OCI-LY3 (cell line): Measurements from ENCODE around the gene PIGU.

Experiments
- H2AFZ ChIP-seq: fragments of 200-600, 300-600 bp; shearing (Covaris generic); 2 replicates; pipeline ENCODE4 v1.6.0; 2014; ENCODE audit warnings: antibody characterized with exemption, low read depth, low read length
- H3K27ac ChIP-seq: fragments of 200-600, 300-600 bp; sonication (generic); 2 replicates; pipeline ENCODE4 v1.5.1; 2014; ENCODE audit warnings: mild to moderate bottlenecking, low read length, moderate library complexity, mixed read lengths
- H3K27me3 ChIP-seq: fragments of 200-600, 300-600 bp; sonication (generic); 2 replicates; pipeline ENCODE4 v1.6.1; 2014; ENCODE audit warnings: low read depth, low read length, mixed read lengths
- H3K36me3 ChIP-seq: fragments of 200-600, 300-600 bp; sonication (generic); replicated peaks from 2 replicates; pipeline ENCODE3; 2014; ENCODE audit warnings: low read depth, low read length, mixed read lengths
- H3K4me1 ChIP-seq: fragments of 300-600, 200-600 bp; sonication (generic); 2 replicates; pipeline ENCODE4 v1.6.1; 2014; ENCODE audit warnings: low read length, mixed read lengths
- H3K4me2 ChIP-seq: fragments of 200-600, 300-600 bp; sonication (generic); 2 replicates; pipeline ENCODE4 v1.6.1; 2014; ENCODE audit warnings: low read length, mixed read lengths
- H3K4me3 ChIP-seq: fragments of 300-600, 200-600 bp; sonication (generic); 2 replicates; pipeline ENCODE4 v1.5.1; 2014; ENCODE audit warnings: antibody characterized with exemption, mild to moderate bottlenecking, low read length, moderate library complexity
- H3K79me2 ChIP-seq: fragments of 300-600, 200-600 bp; shearing (Covaris generic); 2 replicates; pipeline ENCODE4 v1.6.1; 2014; ENCODE audit warnings: mild to moderate bottlenecking, low read length, mixed read lengths
- H3K9ac ChIP-seq: fragments of 300-600, 200-600 bp; shearing (Covaris generic); 2 replicates; pipeline ENCODE4 v1.6.0; 2014; ENCODE audit warnings: mild to moderate bottlenecking, low read length, moderate library complexity
- H3K9me3 ChIP-seq: fragments of 200-600, 300-600 bp; shearing (Covaris generic); 2 replicates; pipeline ENCODE4 v1.6.1; 2014; ENCODE audit warnings: low read length, mixed read lengths; ENCODE audit not compliant: insufficient read depth
- H4K20me1 ChIP-seq: fragments of 200-600, 300-600 bp; sonication (generic); 2 replicates; pipeline ENCODE4 v1.6.1; 2016; ENCODE audit warnings: low read length, mixed read lengths; ENCODE audit not compliant: insufficient read depth
- EZH2phosphoT487 ChIP-seq: fragments of 200-600 bp; shearing (Covaris generic); IDR thresholded peaks from 2 replicates; pipeline ENCODE4 v1.6.1; 2018; ENCODE audit warnings: antibody characterized with exemption, mixed run types, low read depth
- TF ChIP-seq, protein P1 (sequence below): fragments of 200-600, 300-600 bp; sonication (generic); IDR thresholded peaks from 2 replicates; pipeline ENCODE4 v1.5.1; 2014; ENCODE audit warnings: antibody characterized with exemption, low read length, low read depth

PIGU gene

DNA sequence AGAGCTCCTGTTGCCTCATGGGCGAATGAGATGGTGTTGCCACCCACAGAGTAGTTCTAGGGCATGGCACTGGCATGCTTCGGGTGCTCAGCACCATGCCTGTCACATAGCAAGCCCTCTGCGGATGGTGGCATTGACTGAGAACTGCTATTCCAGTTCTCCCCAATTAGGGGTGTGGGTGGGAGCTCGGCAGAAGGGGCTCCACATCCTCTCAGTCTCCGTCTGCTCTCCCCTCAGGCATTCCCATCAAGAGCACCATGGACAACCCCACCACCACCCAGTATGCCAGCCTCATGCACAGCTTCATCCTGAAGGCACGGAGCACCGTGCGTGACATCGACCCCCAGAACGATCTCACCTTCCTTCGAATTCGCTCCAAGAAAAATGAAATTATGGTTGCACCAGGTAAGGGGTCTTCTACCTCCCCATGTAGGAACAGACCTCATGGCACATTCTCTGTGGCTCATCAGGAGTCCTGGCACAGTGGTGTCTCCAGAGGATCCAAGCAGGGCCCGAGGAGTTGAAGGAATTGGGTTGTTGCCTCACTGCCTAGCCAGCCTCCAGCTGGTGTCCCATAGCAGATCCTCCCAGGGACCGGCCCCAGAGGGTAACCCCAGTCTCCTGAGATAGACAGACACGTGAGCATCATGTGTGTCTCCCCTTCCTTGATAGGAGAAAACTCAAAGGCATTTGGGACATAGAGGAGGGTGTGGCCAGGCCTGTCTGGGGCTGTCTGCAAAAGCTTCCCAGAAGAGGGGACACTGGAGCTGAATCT lies 142.3 kb downstream of the PIGU start:
- TF ChIP-seq EZH2phosphoT487 = no peak
- TF ChIP-seq, protein P1, sequence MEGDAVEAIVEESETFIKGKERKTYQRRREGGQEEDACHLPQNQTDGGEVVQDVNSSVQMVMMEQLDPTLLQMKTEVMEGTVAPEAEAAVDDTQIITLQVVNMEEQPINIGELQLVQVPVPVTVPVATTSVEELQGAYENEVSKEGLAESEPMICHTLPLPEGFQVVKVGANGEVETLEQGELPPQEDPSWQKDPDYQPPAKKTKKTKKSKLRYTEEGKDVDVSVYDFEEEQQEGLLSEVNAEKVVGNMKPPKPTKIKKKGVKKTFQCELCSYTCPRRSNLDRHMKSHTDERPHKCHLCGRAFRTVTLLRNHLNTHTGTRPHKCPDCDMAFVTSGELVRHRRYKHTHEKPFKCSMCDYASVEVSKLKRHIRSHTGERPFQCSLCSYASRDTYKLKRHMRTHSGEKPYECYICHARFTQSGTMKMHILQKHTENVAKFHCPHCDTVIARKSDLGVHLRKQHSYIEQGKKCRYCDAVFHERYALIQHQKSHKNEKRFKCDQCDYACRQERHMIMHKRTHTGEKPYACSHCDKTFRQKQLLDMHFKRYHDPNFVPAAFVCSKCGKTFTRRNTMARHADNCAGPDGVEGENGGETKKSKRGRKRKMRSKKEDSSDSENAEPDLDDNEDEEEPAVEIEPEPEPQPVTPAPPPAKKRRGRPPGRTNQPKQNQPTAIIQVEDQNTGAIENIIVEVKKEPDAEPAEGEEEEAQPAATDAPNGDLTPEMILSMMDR = no peak
- Histone ChIP-seq H3K4me1 (no peaks in the 10 kb centered on the region), H2AFZ (no peak overlapping the region), H3K27ac (no peak overlapping the region), H4K20me1 (peaks cover 28% of the 10 kb centered on the region), H3K27me3 (no peaks in the 10 kb centered on the region), H3K9ac (no peak overlapping the region), H3K4me3 (no peak overlapping the region), H3K79me2 (no peaks in the 10 kb centered on the region), H3K9me3 (no peaks in the 10 kb centered on the region), H3K36me3 (peaks cover 50% of the 10 kb centered on the region), H3K4me2 (no peak overlapping the region)

GRCh38 chr20:34532756-34533155 lies 144.1 kb downstream of the PIGU start:
- Histone ChIP-seq H3K27me3 (no peaks in the 10 kb centered on the region), H3K4me3 (no peak overlapping the region), H3K9me3 (no peaks in the 10 kb centered on the region), H3K36me3 (peaks cover 61% of the 10 kb centered on the region), H3K9ac (no peak overlapping the region), H2AFZ (no peak overlapping the region), H4K20me1 (peaks cover 28% of the 10 kb centered on the region), H3K79me2 (no peaks in the 10 kb centered on the region), H3K27ac (no peak overlapping the region), H3K4me1 (no peaks in the 10 kb centered on the region), H3K4me2 (no peak overlapping the region)
- TF ChIP-seq, protein P1 = no peak
- no peak for TF ChIP-seq EZH2phosphoT487

GRCh38 chr20:34532320-34532719 lies 144.6 kb downstream of the PIGU start:
- no peak for TF ChIP-seq EZH2phosphoT487
- TF ChIP-seq, protein P1 = no peak
- no peak overlapping the region for H3K4me3 ChIP-seq
- H2AFZ ChIP-seq = no peak overlapping the region
- no peak overlapping the region for H3K27ac ChIP-seq
- peaks cover 61% of the 10 kb centered on the region for H3K36me3 ChIP-seq
- peaks cover 28% of the 10 kb centered on the region for H4K20me1 ChIP-seq
- no peak overlapping the region for H3K9ac ChIP-seq
- H3K9me3 ChIP-seq = no peaks in the 10 kb centered on the region
- H3K27me3 ChIP-seq = no peaks in the 10 kb centered on the region
- H3K4me2 ChIP-seq = no peak overlapping the region
- H3K79me2 ChIP-seq = no peaks in the 10 kb centered on the region
- H3K4me1 ChIP-seq = no peaks in the 10 kb centered on the region

GRCh38 chr20:34531608-34532265 lies 145.2 kb downstream of the PIGU start:
- H2AFZ ChIP-seq = no peak overlapping the region
- H3K4me3 ChIP-seq = no peak overlapping the region
- H3K4me2 ChIP-seq = no peak overlapping the region
- H3K36me3 ChIP-seq = peaks cover 61% of the 10 kb centered on the region
- H3K27me3 ChIP-seq = no peaks in the 10 kb centered on the region
- H3K9ac ChIP-seq = no peak overlapping the region
- no peak overlapping the region for H3K27ac ChIP-seq
- no peaks in the 10 kb centered on the region for H3K79me2 ChIP-seq
- H4K20me1 ChIP-seq = peaks cover 32% of the 10 kb centered on the region
- H3K4me1 ChIP-seq = no peaks in the 10 kb centered on the region
- no peaks in the 10 kb centered on the region for H3K9me3 ChIP-seq
- TF ChIP-seq, protein P1 = no peak
- no peak for TF ChIP-seq EZH2phosphoT487
